ENCODE data around the gene FHIT. TPM values are rescaled to one million over a fixed set of nuclear protein-coding genes. Genes with fewer than 3 reads are reported as not detected.

The FHIT gene
- 1.0 and 1.3 TPM in 2 replicates for total RNA-seq

GRCh38 chr3:61251174-61251972, at the start of gene FHIT:
FHIT (minus strand) TSS chr3:61251452.

All from smooth muscle cell of the pulmonary artery (primary cell).